OCI-LY7 (cell line): ENCODE data around the gene MARK2. TPM values are rescaled to one million over a fixed set of nuclear protein-coding genes. Genes with fewer than 3 reads are reported as not detected.

Experiments
- BruUV-seq: library from RNA; stranded (reverse); fragments of 400-500 nt; replicated peaks from 2 replicates; lab custom pipeline; 2021; lab: Mats Ljungman, UMichigan
- CTCF ChIA-PET: fragments of 300-600 bp; sonication (Branson Sonifier 250); formaldehyde crosslinking; loops from one replicate; lab custom pipeline; 2022; ENCODE audit warnings: antibody characterized with exemption; ENCODE audit not compliant: unreplicated experiment; lab: Charles Lee
- POLR2A ChIA-PET: fragments of 300-600 bp; sonication (Branson Sonifier 250); formaldehyde crosslinking; loops from one replicate; lab custom pipeline; 2022; ENCODE audit warnings: antibody characterized with exemption; lab: Charles Lee
- DNase-seq: peaks from one replicate; pipeline ENCODE4 v3.0.0-alpha.2; 2015; ENCODE audit warnings: low spot score
- H2AFZ ChIP-seq: fragments of 200-600 bp; sonication (generic), shearing (Covaris generic); 2 replicates; pipeline ENCODE4 v1.6.1; 2014; ENCODE audit warnings: mild to moderate bottlenecking, antibody characterized with exemption, low read length, moderate library complexity
- H3K27ac ChIP-seq: fragments of 200-600 bp; sonication (generic); 2 replicates; pipeline ENCODE4 v1.5.1; 2014; ENCODE audit warnings: mixed run types, low read depth, mild to moderate bottlenecking, moderate library complexity, low read length, inconsistent platforms; ENCODE audit not compliant: poor library complexity, severe bottlenecking
- H3K36me3 ChIP-seq: fragments of 200-600 bp; sonication (generic); 2 replicates; pipeline ENCODE4 v1.6.1; 2014; ENCODE audit warnings: mild to moderate bottlenecking, antibody characterized with exemption, low read length, moderate library complexity, mixed read lengths; ENCODE audit not compliant: insufficient read depth
- H3K4me1 ChIP-seq: fragments of 200-600 bp; sonication (generic); 2 replicates; pipeline ENCODE4 v1.5.1; 2014; ENCODE audit warnings: mild to moderate bottlenecking, low read length; ENCODE audit not compliant: insufficient read depth, poor library complexity, severe bottlenecking
- H3K4me2 ChIP-seq: fragments of 200-600 bp; sonication (generic); 2 replicates; pipeline ENCODE4 v1.6.1; 2014; ENCODE audit warnings: mild to moderate bottlenecking, low read length
- H3K4me3 ChIP-seq: fragments of 200-600 bp; sonication (generic); 2 replicates; pipeline ENCODE4 v1.5.1; 2014; ENCODE audit warnings: mild to moderate bottlenecking, low read depth, low read length; ENCODE audit not compliant: poor library complexity, severe bottlenecking
- H3K79me2 ChIP-seq: fragments of 200-600 bp; sonication (generic); 2 replicates; pipeline ENCODE4 v1.6.1; 2016; ENCODE audit warnings: low read depth, mild to moderate bottlenecking, low read length, moderate library complexity, mixed read lengths; ENCODE audit not compliant: insufficient read depth
- H3K9me2 ChIP-seq: fragments of 200-600 bp; sonication (generic); 2 replicates; pipeline ENCODE4 v1.6.1; 2016; ENCODE audit warnings: mild to moderate bottlenecking, low read length, mixed read lengths; ENCODE audit not compliant: insufficient read depth
- H3K9me3 ChIP-seq: fragments of 200-600 bp; sonication (generic); 2 replicates; pipeline ENCODE4 v1.6.1; 2014; ENCODE audit warnings: mild to moderate bottlenecking, mixed run types, low read length, mixed read lengths
- H4K20me1 ChIP-seq: fragments of 200-600 bp; sonication (generic); 2 replicates; pipeline ENCODE4 v1.6.1; 2014; ENCODE audit warnings: mild to moderate bottlenecking, antibody characterized with exemption, low read length, moderate library complexity, mixed read lengths; ENCODE audit not compliant: insufficient read depth
- EZH2phosphoT487 ChIP-seq: fragments of 200-600 bp; sonication (generic); IDR thresholded peaks from 2 replicates; pipeline ENCODE4 v1.6.1; 2018; ENCODE audit warnings: low read depth, borderline replicate concordance, mild to moderate bottlenecking, mixed run types, antibody characterized with exemption, low read length, moderate library complexity, mixed read lengths
- intact Hi-C: fragments of 100-400 bp; cut with micrococcal nuclease; formaldehyde crosslinking; loops from one replicate; pipeline ENCODE4 v1.10.0; 2022; ENCODE audit not compliant: unreplicated experiment
- total RNA-seq, 2 experiments: library from RNA; depleted of rRNA in 1 of 2; stranded (reverse); fragments of >200 nt in 1 of 2; shearing (Covaris generic) in 1 of 2; gene quantifications; 2 replicates each; pipeline ENCODE4 v1.2.3, GENCODE V29; 2014 to 2022
- TF ChIP-seq, protein P1 (sequence below): fragments of 200-600 bp; sonication (generic); conservative IDR thresholded peaks from 2 replicates; pipeline ENCODE4 v1.5.1; 2014; ENCODE audit warnings: mild to moderate bottlenecking, antibody characterized with exemption, low read length, moderate library complexity, mixed read lengths

The MARK2 gene
- total RNA-seq, 2 experiments from 2014 or later: 22.7 to 45.4 TPM

GRCh38 chr11:63877658-63878241 lies 38.8 kb downstream of the MARK2 start:
- Histone ChIP-seq H3K9me3 (no peaks in the 10 kb centered on the region), H3K79me2 (peaks cover 64% of the 10 kb centered on the region), H3K9me2 (no peaks in the 10 kb centered on the region), H3K4me3 (no peak overlapping the region), H3K4me1 (no peaks in the 10 kb centered on the region), H3K27ac (no peak overlapping the region), H3K4me2 (no peak overlapping the region), H3K36me3 (peaks cover 56% of the 10 kb centered on the region), H4K20me1 (peaks cover 9% of the 10 kb centered on the region; the same call in 1 of the 2 replicates), H2AFZ (no peak overlapping the region)
- ChIA-PET CTCF (no interaction called here), POLR2A (interaction anchor here (0.6 to 1.2 kb wide), 2 partner anchors 15 to 344 kb away, joined by 4 to 7 read pairs; no protein-coding TSS in a partner anchor)
- BruUV-seq: no TSS peak
- TF ChIP-seq, protein P1, sequence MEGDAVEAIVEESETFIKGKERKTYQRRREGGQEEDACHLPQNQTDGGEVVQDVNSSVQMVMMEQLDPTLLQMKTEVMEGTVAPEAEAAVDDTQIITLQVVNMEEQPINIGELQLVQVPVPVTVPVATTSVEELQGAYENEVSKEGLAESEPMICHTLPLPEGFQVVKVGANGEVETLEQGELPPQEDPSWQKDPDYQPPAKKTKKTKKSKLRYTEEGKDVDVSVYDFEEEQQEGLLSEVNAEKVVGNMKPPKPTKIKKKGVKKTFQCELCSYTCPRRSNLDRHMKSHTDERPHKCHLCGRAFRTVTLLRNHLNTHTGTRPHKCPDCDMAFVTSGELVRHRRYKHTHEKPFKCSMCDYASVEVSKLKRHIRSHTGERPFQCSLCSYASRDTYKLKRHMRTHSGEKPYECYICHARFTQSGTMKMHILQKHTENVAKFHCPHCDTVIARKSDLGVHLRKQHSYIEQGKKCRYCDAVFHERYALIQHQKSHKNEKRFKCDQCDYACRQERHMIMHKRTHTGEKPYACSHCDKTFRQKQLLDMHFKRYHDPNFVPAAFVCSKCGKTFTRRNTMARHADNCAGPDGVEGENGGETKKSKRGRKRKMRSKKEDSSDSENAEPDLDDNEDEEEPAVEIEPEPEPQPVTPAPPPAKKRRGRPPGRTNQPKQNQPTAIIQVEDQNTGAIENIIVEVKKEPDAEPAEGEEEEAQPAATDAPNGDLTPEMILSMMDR: no peak
- no peak for TF ChIP-seq EZH2phosphoT487
- no peak for DNase-seq
- intact Hi-C loops: no loop called here

DNA sequence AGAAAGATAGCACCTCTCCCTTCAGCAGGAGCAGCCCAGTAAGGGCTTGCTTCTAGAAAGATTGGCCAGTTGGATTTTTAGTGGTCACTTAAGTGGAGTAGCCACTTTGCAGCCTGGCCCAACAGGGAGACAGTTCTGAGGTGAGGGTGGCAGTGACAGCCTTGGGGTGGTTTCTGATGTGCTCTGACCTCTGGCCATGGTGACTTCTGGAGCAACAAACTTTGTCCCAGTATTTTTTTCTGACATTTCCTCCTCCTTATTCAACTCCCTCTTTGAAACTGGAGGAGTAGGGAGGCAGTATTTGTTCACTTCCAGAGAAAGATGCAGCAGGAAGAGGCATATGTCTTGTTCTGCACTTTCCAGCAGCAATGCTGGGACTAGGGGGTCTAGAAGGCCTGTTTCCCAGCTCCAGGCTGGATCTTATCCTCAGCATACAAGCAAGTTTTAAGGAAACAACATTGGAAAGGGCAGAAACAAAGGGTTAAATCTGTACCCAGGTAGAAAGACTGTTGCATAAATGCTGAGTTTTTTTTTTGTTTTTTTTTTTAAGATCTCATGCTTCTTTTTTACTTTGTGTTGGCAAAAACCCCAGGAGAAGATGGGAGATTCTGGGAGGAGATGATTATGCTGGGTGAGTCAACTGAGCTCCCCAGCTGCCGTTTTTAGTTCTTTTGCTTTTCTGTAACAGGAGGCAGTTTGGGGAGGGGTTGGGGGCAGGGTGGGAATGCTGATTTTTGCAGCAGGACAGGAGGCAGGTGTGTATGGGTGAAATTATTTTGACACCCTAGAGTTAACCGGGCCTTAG lies 40.9 kb downstream of the MARK2 start:
- no peaks in the 10 kb centered on the region for H3K9me3 ChIP-seq
- H3K36me3 ChIP-seq: peaks cover 52% of the 10 kb centered on the region
- no peaks in the 10 kb centered on the region for H3K9me2 ChIP-seq
- H3K4me3 ChIP-seq: no peak overlapping the region
- H4K20me1 ChIP-seq: peaks cover 9% of the 10 kb centered on the region; the same call in 1 of the 2 replicates
- H3K4me1 ChIP-seq: no peaks in the 10 kb centered on the region
- BruUV-seq: no TSS peak
- H3K4me2 ChIP-seq: no peak overlapping the region
- DNase-seq: no peak
- CTCF ChIA-PET: no interaction called here
- intact Hi-C loops: no loop called here
- H3K27ac ChIP-seq: no peak overlapping the region
- TF ChIP-seq, protein P1: no peak
- peaks cover 53% of the 10 kb centered on the region; the same call in 1 of the 2 replicates for H3K79me2 ChIP-seq
- no peak overlapping the region for H2AFZ ChIP-seq
- POLR2A ChIA-PET: interaction anchor here (1.0 kb wide), 1 partner anchor 35 kb away, joined by 4 read pairs; no protein-coding TSS in a partner anchor
